K562 (cell line): Measurements from ENCODE around the gene NLRP6. TPM values are rescaled to one million over a fixed set of nuclear protein-coding genes. Genes with fewer than 3 reads are reported as not detected.
A peak's percentile ranks its signal among the peaks of the same experiment; 100 is the strongest.

Experiments
- BMI1 ChIP-seq: fragments of 150-350 bp; IDR thresholded peaks from 2 replicates; pipeline ENCODE4 v1.6.1; 2014; ENCODE audit warnings: low read length
- CHD1 ChIP-seq: fragments of 200-600 bp; sonication (generic); IDR thresholded peaks from one replicate; pipeline ENCODE4 v1.6.1; 2012; ENCODE audit warnings: mild to moderate bottlenecking, moderate library complexity, low read length, inconsistent platforms
- E2F8 ChIP-seq: fragments of 450-650 bp; IDR thresholded peaks from 2 replicates; pipeline ENCODE4 v1.7.1; 2018; ENCODE audit warnings: mild to moderate bottlenecking, low read depth; ENCODE audit not compliant: partially characterized antibody
- HBP1 ChIP-seq: fragments of 450-650 bp; formaldehyde crosslinking; IDR thresholded peaks from 2 replicates; pipeline ENCODE4 v1.4.0; 2022; ENCODE audit warnings: missing genetic modification characterization
- HEY1 ChIP-seq: fragments of 250-450 bp; sonication (Bioruptor Pico); IDR thresholded peaks from 2 replicates; pipeline ENCODE4 v1.5.0; 2020; ENCODE audit warnings: mild to moderate bottlenecking, moderate library complexity, borderline replicate concordance
- PREB ChIP-seq: sonication (generic); formaldehyde crosslinking; IDR thresholded peaks from 2 replicates; pipeline ENCODE4 v1.8.1; 2023; ENCODE audit warnings: mild to moderate bottlenecking, missing genetic modification reagents
- RBM25 ChIP-seq: fragments of 200-400 bp; formaldehyde crosslinking; IDR thresholded peaks from 2 replicates; pipeline ENCODE4 v1.6.1; 2018; ENCODE audit warnings: low read length, low read depth, moderate library complexity; ENCODE audit not compliant: severe bottlenecking
- SMARCE1 ChIP-seq: fragments of 450-650 bp; IDR thresholded peaks from 2 replicates; pipeline ENCODE4 v1.7.1; 2016; ENCODE audit warnings: mild to moderate bottlenecking
- SNAPC5 ChIP-seq: fragments of 250-450 bp; sonication (Bioruptor Pico); IDR thresholded peaks from 2 replicates; pipeline ENCODE4 v1.8.0; 2021; ENCODE audit warnings: moderate library complexity, mild to moderate bottlenecking, inconsistent platforms
- THRA ChIP-seq: fragments of 450-650 bp; IDR thresholded peaks from 2 replicates; pipeline ENCODE4 v1.6.1; 2017; ENCODE audit warnings: mild to moderate bottlenecking, moderate library complexity
- XRCC3 ChIP-seq: fragments of 450-650 bp; IDR thresholded peaks from 2 replicates; pipeline ENCODE4 v1.6.1; 2017; ENCODE audit warnings: mild to moderate bottlenecking, moderate library complexity
- ZBTB12 ChIP-seq: fragments of 250-450 bp; sonication (Bioruptor Pico); IDR thresholded peaks from 2 replicates; pipeline ENCODE4 v1.4.0; 2020
- polyA plus RNA-seq, 8 experiments: library from polyadenylated mRNA; depleted of rRNA in 4 of 8; stranded (reverse) in 5 of 8; unstranded in 3 of 8; fragments of >200 nt; fragmentation: Nextera tagmentation in 2 of 8; fragmentation: Illumina TruSeq in 1 of 8; extraction: Ambion mirVana in 2 of 8; extraction: Trizol in 1 of 8; gene quantifications; 2 replicates each; pipeline versions ENCODE4 v1.2.1 to v1.2.3, GENCODE V29; 2011 to 2014; ENCODE audit warnings: inconsistent platforms in 1 of 8, missing spikeins in 1 of 8
- total RNA-seq, 7 experiments: library from RNA; depleted of rRNA in 6 of 7; stranded (reverse); fragments of >200 nt in 6 of 7; fragmentation: Illumina TruSeq in 2 of 7; extraction: Trizol in 2 of 7; gene quantifications; 2 replicates each; pipeline versions ENCODE4 v1.2.1 to v1.2.3, GENCODE V29; 2011 to 2021; ENCODE audit warnings: low replicate concordance in 1 of 7

The NLRP6 gene
- total and polyA plus RNA-seq, 9 of the 15 experiments (the other 6 are each of a cell fraction or from before 2014, with no cell fraction given), result 0.03 to 0.18 (median 0.15) TPM; not detected in 5

- TF ChIP-seq HBP1 (no peak), PREB (CRISPR knock-in tag) (no peak), ZBTB12 (CRISPR knock-in tag) (no peak), SMARCE1 (peak; percentile 40; the same call in 1 of the 2 replicates), CHD1 (no peak), RBM25 (no peak), XRCC3 (no peak), BMI1 (no peak), HEY1 (CRISPR knock-in tag) (no peak), THRA (no peak), E2F8 (no peak), SNAPC5 (CRISPR knock-in tag) (no peak)
Observed at GRCh38 chr11:334264-334994, 56.2 kb downstream of the NLRP6 start (continued).
